GM18909 (cell line): ENCODE data around the gene RALGAPA2.

Experiments
- ATAC-seq: cut with Tn5 transposase; IDR thresholded peaks from one replicate; pipeline ENCODE4 v1.9.1; 2021; ENCODE audit warnings: mild to moderate bottlenecking; ENCODE audit not compliant: unreplicated experiment, poor library complexity

The RALGAPA2 gene

DNA sequence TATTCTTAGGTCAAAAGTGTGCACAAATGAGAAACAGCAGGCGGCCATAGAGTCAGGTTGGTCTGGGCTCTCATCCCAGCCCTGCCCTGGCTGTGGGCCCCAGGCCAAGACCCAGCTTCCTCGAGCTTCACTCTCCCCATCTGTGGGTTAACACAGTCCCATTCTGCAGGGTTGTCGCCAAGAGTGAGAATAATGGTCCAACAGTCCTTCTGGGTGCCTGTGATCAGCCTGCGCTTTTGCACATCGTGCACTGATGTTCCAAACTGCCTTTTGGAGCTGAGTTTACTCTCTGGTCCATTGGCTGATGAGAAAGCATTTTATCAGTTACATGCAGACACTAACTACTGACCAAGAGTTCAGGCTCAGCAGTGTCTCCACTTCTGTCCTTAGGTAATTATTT is 261.9 kb downstream of the RALGAPA2 start:
- no peak for ATAC-seq

DNA sequence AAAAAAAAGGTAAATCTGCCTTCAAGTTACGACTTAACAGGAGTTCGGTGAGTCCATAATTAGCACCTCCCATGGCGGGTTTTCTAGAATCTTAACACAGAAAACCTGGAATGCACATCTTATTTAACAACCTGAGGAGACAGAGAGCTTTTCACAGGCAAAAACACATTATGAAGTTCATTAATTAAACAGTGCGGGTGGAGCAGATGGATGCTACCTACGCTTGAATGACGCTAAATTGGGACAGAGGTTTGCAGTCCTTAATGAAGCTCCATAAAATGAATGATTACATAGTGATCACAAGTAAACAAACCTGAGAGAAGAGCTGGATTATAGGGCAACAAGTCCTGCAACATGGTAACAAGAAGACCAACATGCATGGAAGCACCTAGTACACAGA is 263.6 kb downstream of the RALGAPA2 start:
- ATAC-seq: no peak

DNA sequence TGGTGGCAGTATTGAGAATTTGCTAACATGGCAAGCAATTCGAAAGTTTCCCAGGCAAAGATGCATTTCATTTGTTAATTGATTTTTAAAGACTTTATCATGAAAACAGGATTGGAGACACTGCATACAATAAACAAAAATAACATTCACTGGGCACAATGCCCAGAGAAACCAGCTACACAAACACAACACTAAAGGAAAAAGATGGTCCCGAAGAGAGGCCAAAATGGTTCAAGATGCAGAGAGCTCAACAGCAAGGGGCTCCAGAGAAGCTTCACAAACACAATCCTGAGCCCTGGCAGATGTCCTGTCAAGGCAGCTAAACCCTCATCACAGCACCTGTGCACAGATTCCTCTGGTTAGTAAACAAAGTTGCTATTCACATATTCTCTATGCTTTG is 265.2 kb downstream of the RALGAPA2 start:
- ATAC-seq: no peak

DNA sequence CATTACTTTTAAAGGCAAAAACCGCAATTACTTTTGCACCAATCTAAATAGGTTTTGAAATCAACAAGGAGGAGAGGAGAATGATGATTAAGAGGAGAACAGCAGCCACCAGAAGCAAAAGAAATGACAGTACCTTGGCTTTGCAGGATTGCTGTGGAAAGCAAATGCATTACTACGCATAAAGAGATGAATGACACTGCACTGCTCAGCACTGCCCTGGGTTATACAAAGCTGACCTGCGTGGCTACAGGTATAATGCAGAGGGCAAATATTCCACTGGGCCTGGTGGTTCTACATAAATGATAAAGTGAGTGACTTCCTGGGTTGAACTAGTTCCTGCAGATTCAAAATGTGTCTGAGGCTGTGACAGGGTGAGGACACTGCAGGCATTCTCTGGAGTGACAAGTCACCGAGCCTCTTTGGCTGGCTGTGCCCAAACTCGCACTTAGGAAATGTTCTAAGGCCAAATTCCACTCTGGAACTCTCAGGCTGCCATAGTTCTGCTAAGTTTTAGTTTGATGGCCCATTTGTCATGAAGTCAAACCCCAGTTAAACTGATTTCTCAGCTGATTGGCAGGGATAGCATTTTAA is 265.9 kb downstream of the RALGAPA2 start:
- no peak for ATAC-seq

DNA sequence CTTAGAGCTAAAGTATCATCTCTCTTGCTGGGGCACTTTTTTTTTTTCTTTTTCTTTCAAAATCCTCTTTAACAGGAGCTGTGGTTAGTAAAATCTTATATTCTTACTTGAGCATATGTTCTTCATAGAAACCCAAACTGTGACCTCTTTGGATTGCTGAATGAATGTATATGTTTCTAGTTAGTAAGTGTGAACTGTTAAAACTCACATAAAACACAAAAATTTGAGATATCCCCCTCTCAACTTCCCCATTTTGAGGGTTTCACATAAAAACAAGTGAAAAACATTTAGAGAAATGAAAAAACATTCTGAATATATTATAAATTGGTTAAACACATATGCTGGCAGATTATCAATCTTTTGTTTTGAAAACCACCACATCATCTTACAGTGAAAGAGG is 266.4 kb downstream of the RALGAPA2 start:
- ATAC-seq: no peak

DNA sequence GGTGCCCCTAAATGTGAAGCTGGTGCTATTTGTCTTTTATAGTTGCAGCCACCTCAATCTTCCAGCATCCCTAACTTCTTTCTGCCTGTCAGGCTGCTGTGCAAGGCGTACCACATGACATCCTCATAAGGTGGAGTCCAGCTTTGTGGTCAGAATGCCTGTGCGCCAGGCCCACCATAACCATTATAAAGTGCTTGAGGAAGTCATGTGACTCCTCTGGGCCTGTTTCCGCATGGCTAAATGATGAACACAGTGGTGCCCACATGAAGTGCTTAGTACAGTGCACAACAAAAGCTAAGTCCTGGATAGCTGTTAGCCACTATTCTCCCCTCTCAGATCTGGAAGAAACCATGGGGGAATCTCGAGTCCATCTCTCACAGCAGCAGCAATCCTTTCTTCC is 268.9 kb downstream of the RALGAPA2 start:
- ATAC-seq: no peak

DNA sequence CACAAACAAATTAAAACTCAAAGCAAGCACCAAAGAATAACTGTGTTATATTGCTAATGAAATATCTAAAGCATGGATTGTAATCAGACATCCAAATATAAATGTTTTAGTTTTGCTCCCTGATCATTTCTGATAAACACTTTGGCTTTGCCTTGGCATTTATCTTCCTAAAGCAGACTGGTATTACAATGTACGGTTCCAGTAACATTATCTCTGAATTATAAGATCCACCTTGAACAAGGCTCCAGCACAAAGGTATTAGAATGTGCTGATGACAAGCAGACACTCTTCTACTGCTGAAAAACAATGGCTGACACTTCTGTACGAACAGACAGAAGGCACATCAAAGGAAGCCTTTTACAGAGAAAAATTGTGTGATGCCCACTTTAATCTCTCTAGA is 270.0 kb downstream of the RALGAPA2 start:
- no peak for ATAC-seq

DNA sequence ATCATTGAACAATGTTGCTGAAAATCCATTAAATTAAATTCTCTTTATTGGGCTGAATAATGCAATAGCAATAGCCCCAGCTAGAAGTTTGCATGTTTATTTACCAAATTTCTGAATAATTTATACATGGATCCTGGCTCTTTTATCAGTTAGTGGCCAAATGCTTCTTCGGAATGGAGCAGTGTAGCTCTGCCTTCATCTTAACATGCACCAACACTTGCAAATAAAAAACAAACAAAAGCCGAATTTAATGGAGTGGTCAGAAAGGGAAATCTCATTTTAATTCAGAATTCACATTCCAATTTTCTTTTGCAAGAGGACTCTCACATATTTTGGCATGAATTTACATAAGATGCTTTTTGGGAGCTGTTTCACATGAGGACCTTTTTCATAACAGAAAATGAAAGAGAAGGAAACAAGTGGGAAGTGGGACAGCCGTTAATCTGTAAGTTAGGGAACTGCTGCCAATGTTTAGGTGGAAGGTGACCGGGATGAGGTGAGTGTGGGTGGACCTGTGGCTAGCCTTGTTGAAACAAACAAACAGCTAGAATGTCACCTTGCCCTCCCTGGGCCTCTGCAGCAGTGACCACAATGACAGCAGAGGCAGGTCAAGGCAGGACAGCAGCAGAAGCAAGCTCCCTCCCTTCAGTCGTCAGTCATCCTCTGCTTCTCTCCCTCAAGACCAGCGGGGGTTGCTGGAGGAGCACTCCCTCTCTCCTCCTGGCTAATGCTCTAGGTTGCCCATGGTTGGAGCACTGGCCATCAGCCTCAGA is 271.4 kb downstream of the RALGAPA2 start:
- ATAC-seq: no peak

DNA sequence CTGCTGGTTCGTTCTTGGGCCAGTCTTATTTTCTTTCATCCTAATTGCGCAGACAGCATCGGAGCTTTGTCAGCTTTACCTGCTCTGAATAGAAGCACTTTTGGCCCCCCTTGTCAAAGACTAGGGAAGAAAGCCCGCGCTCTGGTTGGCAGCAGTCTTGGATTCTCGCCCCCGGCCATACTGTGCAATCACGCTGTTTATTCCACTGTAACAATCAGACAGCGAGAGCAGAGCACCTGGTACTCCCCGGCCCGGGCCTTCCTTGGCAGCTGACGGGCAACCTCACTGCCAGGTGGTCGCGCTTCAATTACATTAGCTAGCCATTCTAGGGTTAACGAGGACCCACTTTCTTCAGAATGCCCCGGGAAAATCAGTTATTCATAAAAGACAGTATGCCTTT is 272.0 kb downstream of the RALGAPA2 start:
- ATAC-seq: no peak

DNA sequence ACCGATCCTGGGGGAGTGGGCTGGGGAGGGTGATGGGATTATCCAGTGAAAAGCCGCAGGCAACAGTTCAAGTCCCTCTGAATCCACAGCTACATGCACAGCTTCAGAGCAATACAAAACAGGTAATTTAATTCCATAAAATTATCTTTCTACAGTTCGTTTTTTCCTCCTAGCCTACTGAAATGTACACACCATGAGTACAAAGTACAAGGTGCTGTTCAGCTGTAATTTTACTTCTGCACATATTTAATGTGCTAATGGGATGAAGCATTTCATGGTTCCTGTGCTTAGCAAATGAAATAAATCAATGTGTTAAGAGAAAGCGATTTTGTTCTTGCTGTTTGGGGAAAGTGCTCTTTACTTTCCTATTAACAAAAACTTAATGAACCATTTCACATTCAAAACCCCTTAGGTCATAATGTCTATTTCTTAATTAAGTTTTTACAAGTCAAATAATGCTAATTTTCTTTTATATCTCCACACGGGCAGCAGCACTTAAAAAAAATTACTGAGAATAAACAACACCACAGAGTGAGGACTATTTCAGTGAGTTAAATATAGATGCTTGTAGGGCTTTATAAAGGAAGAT is 272.7 kb downstream of the RALGAPA2 start:
- ATAC-seq: no peak

DNA sequence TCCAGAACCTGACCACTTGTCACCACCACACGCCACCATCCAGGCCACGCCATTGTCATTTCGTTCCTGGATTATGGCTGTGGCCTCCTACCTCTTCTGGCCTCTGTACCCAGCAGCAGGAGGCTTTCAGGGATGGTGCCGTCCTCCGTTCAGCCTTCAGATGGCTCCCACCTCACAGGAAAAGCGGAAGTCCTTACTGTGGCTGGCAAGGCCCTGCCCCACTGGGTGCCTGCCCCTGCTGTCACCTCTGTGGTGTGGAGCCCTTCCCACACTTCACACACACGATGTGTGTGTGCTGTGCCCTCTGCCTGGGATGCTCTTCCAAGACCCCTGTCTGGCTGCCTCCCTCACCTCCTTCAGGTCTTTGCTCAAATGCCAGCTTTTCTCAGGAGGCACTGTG is 275.1 kb downstream of the RALGAPA2 start:
- no peak for ATAC-seq

DNA sequence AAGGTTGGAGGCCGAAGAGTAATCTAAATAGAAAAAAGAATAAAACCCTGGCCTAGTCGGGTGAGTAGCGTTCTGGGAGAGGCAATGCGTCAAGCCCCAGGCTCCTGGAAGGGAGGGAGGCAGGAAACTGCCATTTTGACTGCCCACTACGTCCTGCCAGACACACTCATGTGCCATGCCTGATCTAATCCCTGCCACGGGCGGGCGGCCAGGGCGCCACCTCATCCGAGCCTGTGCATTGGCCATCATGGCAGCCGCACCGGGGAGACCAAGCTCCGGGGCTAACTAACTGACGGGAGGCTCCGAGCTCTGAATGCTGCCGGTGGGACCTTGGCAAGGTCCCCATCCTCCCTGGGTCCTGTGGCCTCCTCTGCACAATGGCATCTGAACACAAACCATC is 275.8 kb downstream of the RALGAPA2 start:
- ATAC-seq: no peak

DNA sequence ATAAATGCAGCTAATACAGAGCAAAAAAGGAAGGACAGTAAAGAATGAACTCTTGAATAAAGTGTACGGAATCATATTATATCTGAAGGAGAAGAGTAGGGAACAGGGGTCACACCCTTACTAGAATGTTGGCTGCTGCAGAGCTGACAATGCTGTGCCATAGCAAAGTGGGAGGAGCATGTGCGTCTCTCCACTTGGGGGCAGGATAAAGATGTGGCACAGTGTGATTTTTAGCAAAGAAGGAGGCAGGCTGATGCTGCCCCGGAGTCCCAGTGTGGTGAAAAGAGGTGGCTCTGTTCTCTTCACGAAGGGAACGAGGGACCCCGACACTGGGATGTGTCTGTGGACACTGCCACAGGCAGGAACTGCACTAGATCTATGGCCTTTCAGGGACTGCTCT is 277.0 kb downstream of the RALGAPA2 start:
- no peak for ATAC-seq

DNA sequence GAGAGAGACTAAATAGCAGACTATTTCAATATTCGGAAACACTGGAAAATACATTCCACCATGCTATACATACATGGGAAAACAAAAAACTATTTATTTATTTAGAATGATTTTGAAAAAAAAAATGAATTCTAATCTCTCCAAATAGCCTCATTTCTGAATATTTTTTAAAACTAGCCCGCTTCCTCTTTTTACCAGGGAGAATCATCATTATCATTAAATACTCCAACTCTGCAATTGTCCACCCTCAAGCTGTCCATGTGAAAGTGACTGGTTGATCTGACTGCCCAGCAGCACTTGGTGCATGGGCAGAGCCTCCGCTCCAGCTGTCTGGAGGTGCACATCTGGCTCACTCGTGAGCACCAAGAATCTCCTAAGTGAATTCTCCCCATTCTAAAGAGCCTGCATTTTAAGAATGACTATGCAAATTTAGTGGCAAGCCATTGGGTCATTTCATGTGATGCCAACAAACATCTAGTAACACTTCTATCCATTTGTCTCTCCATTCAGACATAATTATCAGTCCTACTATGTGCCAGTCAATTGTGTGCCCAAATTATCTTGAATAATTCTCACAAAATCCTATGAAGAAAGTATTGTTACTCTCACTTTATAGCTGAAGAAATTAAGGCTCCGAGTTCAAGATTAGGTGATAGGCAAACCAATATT is 279.7 kb downstream of the RALGAPA2 start:
- ATAC-seq: no peak

DNA sequence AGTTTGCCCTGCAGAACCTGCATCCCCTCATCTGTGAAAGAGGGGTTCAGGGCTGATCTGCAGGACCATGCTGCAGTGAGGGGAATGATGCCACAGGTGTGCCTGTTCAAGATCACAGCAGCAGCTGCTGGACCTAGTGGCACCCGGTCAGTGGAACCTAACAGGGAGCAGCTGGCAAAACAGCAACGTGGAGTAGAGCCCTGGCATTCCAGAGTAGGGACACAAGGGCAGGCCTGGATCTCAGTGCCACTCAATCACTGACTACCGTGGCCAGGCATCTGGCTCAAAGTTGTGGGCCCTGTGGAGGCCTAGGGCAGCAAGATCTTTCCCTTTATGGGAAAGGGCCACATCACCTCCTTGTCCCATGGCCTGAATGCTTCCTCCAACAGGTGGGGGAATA is 282.4 kb downstream of the RALGAPA2 start:
- ATAC-seq: no peak

DNA sequence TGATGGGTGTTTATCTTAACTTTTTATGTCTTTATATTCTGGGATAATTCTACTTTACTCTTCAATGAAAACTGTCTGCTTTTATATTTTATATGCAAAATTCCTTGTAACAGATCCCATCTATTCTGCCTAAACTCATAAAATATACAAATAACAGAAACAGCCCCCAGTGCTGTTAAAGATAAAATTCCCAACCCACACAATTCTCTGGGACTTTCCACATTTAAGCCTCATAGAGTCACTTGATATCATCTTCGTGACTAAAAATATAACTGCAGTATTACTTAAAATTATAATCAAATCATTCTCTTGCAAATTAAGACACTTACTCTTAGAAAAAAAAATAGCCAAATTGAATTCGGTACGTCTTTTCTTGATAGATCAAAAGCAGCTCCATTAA is 284.4 kb downstream of the RALGAPA2 start:
- no peak for ATAC-seq

DNA sequence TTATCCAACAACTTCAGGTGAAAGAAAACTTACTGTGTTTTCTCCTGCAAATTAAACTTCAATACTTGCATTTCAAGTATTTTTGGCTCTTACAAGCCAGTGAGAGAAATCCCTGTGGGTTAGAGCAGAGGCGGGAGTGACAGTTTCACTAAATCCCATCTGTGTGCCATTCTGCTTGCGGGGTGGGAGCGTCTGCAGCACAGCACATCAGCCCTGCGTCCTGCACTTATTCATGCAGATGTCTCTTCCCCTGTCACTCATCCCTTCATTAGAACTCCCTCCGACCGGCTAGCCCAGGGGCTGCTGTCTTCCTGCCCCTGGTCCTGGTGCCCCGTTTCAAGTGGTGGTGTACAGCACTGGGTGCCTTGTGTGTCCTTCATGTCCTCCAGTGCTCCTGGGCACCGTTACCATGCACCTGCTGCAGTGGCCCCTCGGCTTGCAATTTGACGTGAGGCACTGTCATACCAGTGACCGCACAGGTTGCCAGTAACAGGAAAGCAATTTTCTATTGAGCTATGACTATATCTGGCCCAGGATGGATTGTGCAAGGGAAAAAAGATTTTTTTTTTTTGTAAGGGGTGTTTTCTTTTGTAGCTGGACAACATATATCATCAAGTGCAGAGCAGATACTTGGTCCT is 285.1 kb downstream of the RALGAPA2 start:
- no peak for ATAC-seq

DNA sequence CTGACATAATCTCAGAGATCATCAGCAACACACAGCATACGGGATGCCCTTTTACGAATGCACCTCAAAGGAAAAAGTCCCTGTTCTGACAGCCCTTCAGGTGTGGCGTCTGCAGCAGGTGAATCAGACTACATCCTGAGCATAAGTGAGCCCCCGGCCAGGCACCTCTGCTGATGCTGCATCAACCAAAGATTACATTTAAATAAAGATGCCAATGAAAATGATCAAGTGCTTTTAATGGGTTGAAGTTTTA is 285.9 kb downstream of the RALGAPA2 start:
- ATAC-seq: no peak

DNA sequence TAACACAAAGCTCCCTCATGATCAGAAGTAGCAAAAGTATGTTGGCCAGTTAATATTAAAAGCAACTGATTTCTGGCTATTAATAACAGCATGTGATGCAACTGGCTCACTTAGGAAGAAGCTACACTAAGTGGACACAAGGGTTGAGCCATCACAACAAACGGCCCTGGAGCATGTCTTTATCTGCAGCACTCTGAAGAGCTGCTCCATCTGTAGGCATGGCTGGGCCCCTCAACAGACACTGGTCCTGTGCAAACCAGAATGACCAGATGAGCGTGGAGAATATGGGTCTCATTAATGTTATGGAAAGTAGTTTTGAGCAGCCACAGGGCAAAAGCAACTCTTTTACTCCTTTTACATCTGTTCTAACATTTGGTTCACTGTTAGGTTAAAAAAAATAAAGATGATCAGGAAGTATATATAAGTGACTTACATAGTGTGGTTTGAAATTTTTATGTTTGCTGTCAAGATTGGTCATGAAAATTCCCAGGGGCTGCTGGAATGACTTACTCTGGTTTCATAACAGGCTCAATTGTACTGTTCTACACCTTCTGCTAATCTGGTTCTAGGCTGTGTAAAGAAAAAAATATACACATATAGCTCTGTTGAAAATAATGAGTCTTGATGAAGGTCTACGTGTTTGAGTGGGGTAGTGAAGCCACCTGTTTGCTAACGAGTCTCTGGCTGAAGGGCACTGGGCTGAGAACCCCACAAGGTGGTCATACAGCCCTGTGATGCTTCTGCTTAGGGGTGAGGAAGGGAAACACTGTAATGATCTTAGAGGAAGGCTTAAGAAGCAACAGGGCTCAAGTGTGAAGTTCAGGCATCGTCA is 286.4 kb downstream of the RALGAPA2 start:
- no peak for ATAC-seq

DNA sequence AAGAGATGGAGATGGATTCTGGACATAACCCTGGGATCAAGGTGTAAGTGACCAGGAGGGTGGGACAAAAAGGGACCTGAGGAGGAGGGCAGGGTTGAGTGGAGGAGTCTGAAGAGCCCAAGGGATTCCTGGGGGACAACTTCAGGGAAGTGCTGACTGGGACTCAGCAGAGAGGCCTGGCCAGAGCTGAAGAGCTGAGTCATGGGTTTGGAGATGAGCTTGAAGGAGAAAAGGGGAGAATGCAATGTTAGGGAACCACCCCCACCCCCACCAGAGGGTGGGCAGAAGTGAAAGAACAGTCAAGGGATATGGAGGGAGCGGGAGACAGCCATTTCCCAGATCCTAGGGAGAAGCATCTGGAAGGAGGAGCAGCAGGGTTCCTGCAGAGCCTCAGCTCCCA is 289.3 kb downstream of the RALGAPA2 start:
- no peak for ATAC-seq
